ENCODE data around the gene TTC9C. TPM values are rescaled to one million over a fixed set of nuclear protein-coding genes. Genes with fewer than 3 reads are reported as not detected.

Gene TTC9C
- total and polyA plus RNA-seq, 2 of the 13 experiments (the other 11 are each of a cell fraction or from before 2014, with no cell fraction given): 28.0 to 36.4 TPM

- TF ChIP-seq LRRFIP1 (CRISPR knock-in tag; conservative IDR thresholded peaks at IDR 0.05): no peak
- no peak for TF ChIP-seq SMAD9 (CRISPR knock-in tag; IDR thresholded peaks at IDR 0.05)
- no peak for TF ChIP-seq GRHL1 (CRISPR knock-in tag; conservative IDR thresholded peaks at IDR 0.05)
- TF ChIP-seq ZNF235 (CRISPR knock-in tag; IDR thresholded peaks at IDR 0.05; ENCODE audit: borderline replicate concordance): no peak; the same call in 1 of the 2 replicates
- no peak for TF ChIP-seq NFIB (CRISPR knock-in tag; IDR thresholded peaks at IDR 0.05; ENCODE audit: borderline replicate concordance)
- peak; percentile 51 to 84; a peak in 3 of 4 replicates for TF ChIP-seq HMGXB4 (CRISPR knock-in tag; IDR thresholded peaks at IDR 0.05; ENCODE audit: borderline replicate concordance in 1 of 2, low read depth in 1 of 2)
- TF ChIP-seq ZNF607 (CRISPR knock-in tag; IDR thresholded peaks at IDR 0.05; ENCODE audit: borderline replicate concordance): no peak; the same call in 1 of the 2 replicates
- no peak for TF ChIP-seq ZNF646 (CRISPR knock-in tag; IDR thresholded peaks at IDR 0.05)
- TF ChIP-seq ZFP90 (CRISPR knock-in tag; IDR thresholded peaks at IDR 0.05; ENCODE audit: borderline replicate concordance): peak; percentile 45; the same call in 1 of the 2 replicates
- TF ChIP-seq POGK (CRISPR knock-in tag; conservative IDR thresholded peaks at IDR 0.05): peak; percentile 57; the same call in 1 of the 2 replicates
- no peak for TF ChIP-seq ZNF124 (CRISPR knock-in tag; IDR thresholded peaks at IDR 0.05)
Measured at GRCh38 chr11:62678770-62679696, 49.3 kb upstream of the TTC9C start, which contains the start of gene UBXN1 (continued).
